Breast epithelium (tissue), 3 donors: ENCODE measurements around the gene RCOR1.

Experiments used
- CTCF ChIP-seq, 3 donors: fragments of 450-650 bp; IDR thresholded peaks; one replicate each; pipeline ENCODE4 v1.5.1; 2016 to 2017; ENCODE audit warnings: antibody characterized with exemption in 3 of 3, mild to moderate bottlenecking in 3 of 3, moderate library complexity in 3 of 3
- POLR2A ChIP-seq: fragments of 450-650 bp; IDR thresholded peaks from one replicate; pipeline ENCODE4 v1.6.1; 2016; ENCODE audit warnings: antibody characterized with exemption, mild to moderate bottlenecking, moderate library complexity

- no peak for TF ChIP-seq CTCF (IDR thresholded peaks at IDR 0.05)
- no peak for TF ChIP-seq POLR2A
Measured at GRCh38 chr14:102591372-102591943, 991 bp upstream of the RCOR1 start.
